AG09319 (cell line): ENCODE measurements around the gene LONRF3.

Experiments
- DNase-seq: peaks from one replicate; pipeline ENCODE4 v3.0.0-alpha.2; 2010; ENCODE audit warnings: low read depth; ENCODE audit errors: extremely low read depth
- TF ChIP-seq, protein P1 (sequence below): IDR thresholded peaks from 2 replicates; pipeline ENCODE4 v1.5.1; 2011; ENCODE audit warnings: low read depth, mild to moderate bottlenecking, inconsistent platforms, low read length, moderate library complexity

Gene LONRF3

DNA sequence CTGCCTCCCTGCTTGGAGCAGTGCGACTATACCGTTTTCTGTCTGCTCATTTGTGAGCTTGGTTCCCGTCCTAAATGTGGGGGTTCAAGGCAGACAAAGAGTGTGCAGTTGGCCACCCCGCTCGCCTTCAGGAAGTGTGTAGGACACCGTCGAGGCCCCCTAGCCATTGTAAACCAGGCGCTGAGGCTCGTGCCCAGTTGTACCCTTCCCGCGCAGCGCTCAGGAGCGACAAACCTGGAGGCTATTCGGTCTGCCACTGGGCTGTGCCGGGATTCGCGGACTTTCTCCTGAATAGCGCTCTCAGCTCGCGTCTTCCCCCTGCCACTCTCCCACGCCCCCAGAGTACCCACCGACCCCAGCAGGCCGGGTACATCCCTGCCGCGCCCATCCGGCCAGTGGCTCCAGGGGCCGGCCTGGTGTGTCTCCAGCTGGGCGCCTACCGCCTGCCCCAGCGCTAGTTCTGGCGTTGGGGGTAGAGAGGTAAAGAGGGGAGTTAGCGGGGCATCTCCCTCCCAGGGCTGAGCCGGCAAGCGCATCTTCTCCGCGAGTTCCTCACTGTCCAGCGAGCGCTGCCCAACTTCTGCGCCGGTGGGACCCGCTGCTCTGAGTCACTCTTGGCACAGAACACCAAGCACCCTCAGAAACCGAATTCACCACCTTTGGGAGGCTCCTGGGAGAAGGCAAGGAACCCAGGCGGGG is 880 bp upstream of the LONRF3 start:
- TF ChIP-seq, protein P1, sequence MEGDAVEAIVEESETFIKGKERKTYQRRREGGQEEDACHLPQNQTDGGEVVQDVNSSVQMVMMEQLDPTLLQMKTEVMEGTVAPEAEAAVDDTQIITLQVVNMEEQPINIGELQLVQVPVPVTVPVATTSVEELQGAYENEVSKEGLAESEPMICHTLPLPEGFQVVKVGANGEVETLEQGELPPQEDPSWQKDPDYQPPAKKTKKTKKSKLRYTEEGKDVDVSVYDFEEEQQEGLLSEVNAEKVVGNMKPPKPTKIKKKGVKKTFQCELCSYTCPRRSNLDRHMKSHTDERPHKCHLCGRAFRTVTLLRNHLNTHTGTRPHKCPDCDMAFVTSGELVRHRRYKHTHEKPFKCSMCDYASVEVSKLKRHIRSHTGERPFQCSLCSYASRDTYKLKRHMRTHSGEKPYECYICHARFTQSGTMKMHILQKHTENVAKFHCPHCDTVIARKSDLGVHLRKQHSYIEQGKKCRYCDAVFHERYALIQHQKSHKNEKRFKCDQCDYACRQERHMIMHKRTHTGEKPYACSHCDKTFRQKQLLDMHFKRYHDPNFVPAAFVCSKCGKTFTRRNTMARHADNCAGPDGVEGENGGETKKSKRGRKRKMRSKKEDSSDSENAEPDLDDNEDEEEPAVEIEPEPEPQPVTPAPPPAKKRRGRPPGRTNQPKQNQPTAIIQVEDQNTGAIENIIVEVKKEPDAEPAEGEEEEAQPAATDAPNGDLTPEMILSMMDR, result no peak
- DNase-seq, result no peak

DNA sequence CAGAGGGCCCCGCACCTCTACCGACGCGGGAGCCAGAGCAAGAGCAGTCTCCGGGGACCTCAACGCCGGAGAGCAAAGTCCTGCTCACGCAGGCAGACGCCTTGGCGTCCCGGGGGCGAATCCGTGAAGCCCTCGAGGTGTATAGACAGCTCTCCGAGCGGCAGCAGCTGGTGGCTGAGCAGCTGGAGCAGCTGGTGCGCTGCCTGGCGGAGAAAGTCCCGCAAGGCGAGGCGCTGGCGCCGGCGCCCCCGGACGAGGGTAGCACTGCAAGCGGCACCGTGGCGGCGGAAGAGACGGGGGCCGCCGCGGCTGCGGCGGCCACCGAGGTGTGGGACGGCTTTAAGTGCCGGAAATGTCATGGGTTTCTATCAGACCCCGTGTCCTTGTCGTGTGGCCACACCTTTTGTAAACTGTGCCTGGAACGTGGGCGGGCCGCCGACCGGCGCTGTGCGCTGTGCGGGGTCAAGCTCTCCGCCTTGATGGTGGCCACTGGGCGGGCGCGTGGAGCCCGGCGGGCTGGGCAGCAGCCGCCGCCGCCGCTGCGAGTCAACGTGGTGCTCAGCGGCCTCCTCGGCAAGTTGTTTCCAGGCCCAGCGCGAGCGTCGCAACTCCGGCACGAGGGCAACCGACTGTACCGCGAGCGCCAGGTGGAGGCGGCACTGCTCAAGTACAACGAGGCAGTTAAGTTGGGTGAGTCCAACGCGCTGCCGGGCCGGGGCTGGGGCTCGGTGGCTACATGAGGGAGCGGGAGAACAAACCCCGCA is 672 bp downstream of the LONRF3 start:
- no peak for DNase-seq
- TF ChIP-seq, protein P1, result no peak

DNA sequence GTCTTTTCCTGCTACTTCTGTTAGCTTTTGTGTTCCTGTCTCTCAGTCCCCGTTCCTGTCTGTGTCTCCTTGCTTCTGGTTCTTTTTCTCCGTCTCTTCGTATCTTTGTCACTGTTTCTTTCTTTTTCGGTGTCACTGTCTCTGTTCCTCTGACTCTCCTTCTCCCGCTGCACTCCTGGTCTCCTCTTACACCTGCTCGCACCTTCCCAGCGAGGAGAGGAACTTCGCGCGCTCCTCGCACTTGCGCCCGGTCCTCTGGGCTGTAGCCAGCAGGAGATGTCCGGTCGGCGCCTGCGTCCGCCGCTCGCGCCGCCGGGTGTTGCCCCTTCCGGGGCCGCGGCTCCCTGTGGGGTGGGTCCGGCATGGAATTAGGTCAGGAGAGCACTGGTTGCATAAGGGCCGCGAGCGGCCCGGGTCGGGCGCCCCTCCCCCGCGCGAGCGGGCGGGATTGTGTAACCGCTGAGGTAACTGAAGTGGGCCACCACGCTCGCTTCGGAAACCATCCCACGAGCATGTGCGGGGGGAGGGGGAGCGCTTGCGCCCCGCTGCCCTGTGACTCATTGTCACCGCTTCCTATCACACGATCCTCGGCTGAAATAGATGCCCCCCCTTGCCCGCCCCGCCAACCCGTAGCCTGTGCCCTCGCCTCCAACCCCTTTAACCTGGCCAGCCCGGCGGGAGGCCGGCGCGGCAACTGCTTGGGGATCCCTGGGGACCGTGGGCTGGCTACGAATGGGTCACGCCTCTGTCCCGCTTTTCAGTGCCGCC is 1.6 kb downstream of the LONRF3 start:
- DNase-seq, result no peak
- TF ChIP-seq, protein P1, result no peak

DNA sequence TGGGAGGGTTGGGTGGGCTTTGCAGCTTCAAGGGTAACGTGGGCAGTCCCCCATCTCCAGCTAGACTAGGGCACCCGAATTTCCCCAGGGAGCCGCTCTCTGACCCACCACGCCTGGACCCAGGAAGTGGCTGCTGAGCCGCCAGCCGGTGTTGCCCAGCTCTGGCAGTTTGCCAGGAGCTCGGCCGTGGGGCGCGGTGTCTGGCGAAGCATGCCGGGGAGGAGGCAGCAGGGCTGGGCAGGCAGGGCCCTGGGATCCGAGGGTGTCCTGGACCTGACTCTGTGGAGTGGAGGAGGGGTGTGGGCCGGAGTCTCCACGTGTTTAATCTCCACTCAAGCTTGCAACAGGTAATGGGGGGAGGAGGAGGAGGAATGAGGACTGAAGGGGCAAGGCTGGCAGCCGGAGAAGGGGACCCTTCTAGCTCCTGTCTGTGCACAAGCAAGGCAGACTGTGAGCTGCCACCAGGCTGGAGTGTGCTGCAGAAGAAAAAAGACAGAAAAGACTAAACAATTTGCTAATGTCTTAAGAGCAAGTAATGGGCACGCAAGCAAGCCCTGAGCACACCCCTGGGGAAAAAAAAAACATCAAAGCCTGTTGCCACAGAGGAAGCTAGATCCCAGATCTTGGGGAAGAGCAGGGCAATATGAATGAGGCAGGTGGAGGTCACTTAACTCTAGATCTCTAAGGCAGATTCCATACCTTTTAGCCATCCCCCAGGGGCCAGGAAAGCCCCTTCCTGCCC is 2.4 kb downstream of the LONRF3 start:
- TF ChIP-seq, protein P1, result no peak
- no peak for DNase-seq

DNA sequence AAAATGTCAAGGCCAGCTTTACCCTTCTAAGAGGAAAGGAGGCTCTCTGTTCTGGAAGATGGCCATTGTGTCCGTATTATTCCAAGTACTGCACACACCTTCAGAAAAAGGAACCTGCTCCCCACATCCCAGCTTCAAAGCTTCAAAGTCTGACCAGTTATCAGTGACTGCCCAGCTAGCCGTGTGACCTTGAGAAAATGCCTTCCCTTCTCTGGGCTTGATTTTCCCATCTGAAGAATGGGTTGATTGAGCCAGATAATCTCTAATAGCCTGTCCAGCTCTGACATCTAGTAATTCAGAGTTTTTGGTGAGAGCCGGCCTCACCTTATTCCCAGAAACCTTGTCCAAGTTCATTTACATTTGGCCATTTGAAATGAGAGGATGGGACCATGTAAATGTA is 3.0 kb downstream of the LONRF3 start:
- no peak for DNase-seq
- TF ChIP-seq, protein P1, result no peak

DNA sequence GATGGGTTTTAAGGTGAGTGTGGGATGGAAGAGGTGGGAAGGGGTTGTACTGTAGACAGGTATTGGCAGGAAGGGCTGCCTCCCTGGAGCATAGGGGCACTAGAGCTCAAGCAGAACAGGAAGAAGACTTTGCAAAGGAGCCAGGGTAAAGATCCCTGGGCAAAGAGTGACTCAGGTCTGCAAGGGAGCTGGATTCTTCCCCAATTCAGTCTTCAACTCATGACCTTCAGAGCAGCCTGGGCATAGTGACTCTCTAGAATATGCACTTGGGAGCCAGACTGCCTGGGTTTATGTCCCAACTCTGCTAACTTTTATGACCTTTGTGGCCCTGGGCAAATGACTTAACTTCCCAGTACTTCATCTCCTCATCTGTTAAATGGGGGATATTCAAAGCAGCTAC is 4.0 kb downstream of the LONRF3 start:
- no peak for DNase-seq
- TF ChIP-seq, protein P1, result no peak
